BLaER1 (cell line): ENCODE data around the gene IVD.

Experiments used
- H3K27ac ChIP-seq: shearing (Covaris generic); formaldehyde crosslinking; 2 replicates; pipeline ENCODE4 v1.8.1; 2022
- H3K27me3 ChIP-seq: shearing (Covaris generic); formaldehyde crosslinking; 2 replicates; pipeline ENCODE4 v1.8.1; 2022
- H3K36me3 ChIP-seq: shearing (Covaris generic); formaldehyde crosslinking; 2 replicates; pipeline ENCODE4 v1.8.1; 2022
- H3K4me1 ChIP-seq: shearing (Covaris generic); formaldehyde crosslinking; 2 replicates; pipeline ENCODE4 v1.8.1; 2022
- H3K4me2 ChIP-seq: shearing (Covaris generic); formaldehyde crosslinking; 2 replicates; pipeline ENCODE4 v1.8.1; 2022
- H3K4me3 ChIP-seq: shearing (Covaris generic); formaldehyde crosslinking; 2 replicates; pipeline ENCODE4 v1.8.1; 2022
- H3K9ac ChIP-seq: shearing (Covaris generic); formaldehyde crosslinking; 2 replicates; pipeline ENCODE4 v1.8.1; 2022
- H3K9me3 ChIP-seq: shearing (Covaris generic); formaldehyde crosslinking; 2 replicates; pipeline ENCODE4 v1.8.1; 2022
- H4K20me1 ChIP-seq: shearing (Covaris generic); formaldehyde crosslinking; 2 replicates; pipeline ENCODE4 v1.8.1; 2022
- Cebpa-rat ChIP-seq: shearing (Covaris generic); IDR thresholded peaks from 2 replicates; pipeline ENCODE4 v1.8.1; 2022

Gene IVD

GRCh38 chr15:40424483-40425115, 19.0 kb downstream of the IVD start:
- no peak overlapping the region for H3K9ac ChIP-seq
- no peak overlapping the region for H3K4me3 ChIP-seq
- no peak overlapping the region for H3K27ac ChIP-seq
- H4K20me1 ChIP-seq, result peaks cover 12% of the 10 kb centered on the region; the same call in 1 of the 2 replicates
- H3K4me1 ChIP-seq, result peaks cover 53% of the 10 kb centered on the region
- no peak for TF ChIP-seq Cebpa-rat
- H3K9me3 ChIP-seq, result no peaks in the 10 kb centered on the region
- H3K4me2 ChIP-seq, result no peak overlapping the region
- no peaks in the 10 kb centered on the region for H3K36me3 ChIP-seq
- H3K27me3 ChIP-seq, result no peaks in the 10 kb centered on the region

GRCh38 chr15:40425681-40426080, 20.1 kb downstream of the IVD start:
- Histone ChIP-seq H3K4me3 (no peak overlapping the region), H3K36me3 (no peaks in the 10 kb centered on the region), H3K9ac (no peak overlapping the region), H3K9me3 (no peaks in the 10 kb centered on the region), H4K20me1 (peaks cover 11% of the 10 kb centered on the region; the same call in 1 of the 2 replicates), H3K4me2 (no peak overlapping the region), H3K4me1 (peaks cover 60% of the 10 kb centered on the region), H3K27me3 (no peaks in the 10 kb centered on the region), H3K27ac (no peak overlapping the region)
- no peak for TF ChIP-seq Cebpa-rat

GRCh38 chr15:40427188-40427587, 21.6 kb downstream of the IVD start:
- peak overlapping the region; percentile 41; the same call in 1 of the 2 replicates for H3K9ac ChIP-seq
- peak overlapping the region; percentile 46; the same call in 1 of the 2 replicates for H3K27ac ChIP-seq
- H3K9me3 ChIP-seq, result no peaks in the 10 kb centered on the region
- H3K4me2 ChIP-seq, result peak overlapping the region; percentile 81
- TF ChIP-seq Cebpa-rat, result no peak
- peaks cover 48% of the 10 kb centered on the region for H3K4me1 ChIP-seq
- no peaks in the 10 kb centered on the region for H3K36me3 ChIP-seq
- no peaks in the 10 kb centered on the region for H4K20me1 ChIP-seq
- no peaks in the 10 kb centered on the region for H3K27me3 ChIP-seq
- no peak overlapping the region for H3K4me3 ChIP-seq

GRCh38 chr15:40428185-40428584, 22.6 kb downstream of the IVD start:
- peaks cover 48% of the 10 kb centered on the region for H3K4me1 ChIP-seq
- no peaks in the 10 kb centered on the region for H3K9me3 ChIP-seq
- H3K27me3 ChIP-seq, result no peaks in the 10 kb centered on the region
- H3K4me3 ChIP-seq, result no peak overlapping the region
- peak overlapping the region; percentile 81 for H3K4me2 ChIP-seq
- 0 out of 2 replicates have a peak overlapping the region, but pooled peaks have one; percentile 17 for H3K9ac ChIP-seq
- peak overlapping the region; percentile 24; the same call in 1 of the 2 replicates for H3K27ac ChIP-seq
- H3K36me3 ChIP-seq, result no peaks in the 10 kb centered on the region; the same call in 1 of the 2 replicates
- no peaks in the 10 kb centered on the region for H4K20me1 ChIP-seq
- no peak for TF ChIP-seq Cebpa-rat

GRCh38 chr15:40429068-40429710, 23.6 kb downstream of the IVD start:
- H3K9ac ChIP-seq, result no peak overlapping the region
- no peak overlapping the region for H3K4me3 ChIP-seq
- H3K9me3 ChIP-seq, result no peaks in the 10 kb centered on the region
- H3K4me2 ChIP-seq, result peak overlapping the region; percentile 81; the same call in 1 of the 2 replicates
- no peaks in the 10 kb centered on the region; the same call in 1 of the 2 replicates for H3K36me3 ChIP-seq
- TF ChIP-seq Cebpa-rat, result no peak
- H3K4me1 ChIP-seq, result peaks cover 48% of the 10 kb centered on the region
- no peaks in the 10 kb centered on the region for H4K20me1 ChIP-seq
- no peak overlapping the region for H3K27ac ChIP-seq
- H3K27me3 ChIP-seq, result no peaks in the 10 kb centered on the region

GRCh38 chr15:40430271-40430805, 24.7 kb downstream of the IVD start:
- no peak for TF ChIP-seq Cebpa-rat
- no peak overlapping the region for H3K4me3 ChIP-seq
- H3K4me2 ChIP-seq, result no peak overlapping the region
- H3K9ac ChIP-seq, result no peak overlapping the region
- no peaks in the 10 kb centered on the region for H4K20me1 ChIP-seq
- no peaks in the 10 kb centered on the region; the same call in 1 of the 2 replicates for H3K36me3 ChIP-seq
- peaks cover 60% of the 10 kb centered on the region for H3K4me1 ChIP-seq
- H3K9me3 ChIP-seq, result no peaks in the 10 kb centered on the region
- H3K27ac ChIP-seq, result no peak overlapping the region
- H3K27me3 ChIP-seq, result 0 out of 2 replicates have a peak, but pooled peaks cover 3% of the 10 kb centered on the region

- peaks cover 64% of the 10 kb centered on the region for H3K4me1 ChIP-seq
- peak overlapping the region; percentile 68; the same call in 1 of the 2 replicates for H3K4me3 ChIP-seq
- no peak for TF ChIP-seq Cebpa-rat
- H3K9ac ChIP-seq, result peak overlapping the region; percentile 74
- no peaks in the 10 kb centered on the region for H3K9me3 ChIP-seq
- peak overlapping the region; percentile 76; the same call in 1 of the 2 replicates for H3K27ac ChIP-seq
- H3K27me3 ChIP-seq, result peaks cover 42% of the 10 kb centered on the region; the same call in 1 of the 2 replicates
- H3K4me2 ChIP-seq, result peak overlapping the region; percentile 99
- no peaks in the 10 kb centered on the region for H4K20me1 ChIP-seq
- H3K36me3 ChIP-seq, result no peaks in the 10 kb centered on the region; the same call in 1 of the 2 replicates
Observed at GRCh38 chr15:40435023-40435709, 29.6 kb downstream of the IVD start.

GRCh38 chr15:40435710-40436089, 30.1 kb downstream of the IVD start:
- TF ChIP-seq Cebpa-rat, result no peak
- H3K27me3 ChIP-seq, result peaks cover 43% of the 10 kb centered on the region; the same call in 1 of the 2 replicates

GRCh38 chr15:40436116-40436891, 30.7 kb downstream of the IVD start:
- H3K4me2 ChIP-seq, result peak overlapping the region; percentile 99
- H3K4me1 ChIP-seq, result peaks cover 61% of the 10 kb centered on the region
- H3K27ac ChIP-seq, result peak overlapping the region; percentile 76
- H3K27me3 ChIP-seq, result peaks cover 43% of the 10 kb centered on the region; the same call in 1 of the 2 replicates
- peak overlapping the region; percentile 74 for H3K9ac ChIP-seq
- peak overlapping the region; percentile 68 for H3K4me3 ChIP-seq
- no peaks in the 10 kb centered on the region; the same call in 1 of the 2 replicates for H3K36me3 ChIP-seq
- no peak for TF ChIP-seq Cebpa-rat
- no peaks in the 10 kb centered on the region for H3K9me3 ChIP-seq
- peaks cover 3% of the 10 kb centered on the region for H4K20me1 ChIP-seq

More at GRCh38 chr15:40435710-40436089, 30.1 kb downstream of the IVD start:
- peaks cover 61% of the 10 kb centered on the region for H3K4me1 ChIP-seq
- H3K27ac ChIP-seq, result peak overlapping the region; percentile 76
- H4K20me1 ChIP-seq, result no peaks in the 10 kb centered on the region
- peak overlapping the region; percentile 68 for H3K4me3 ChIP-seq
- no peaks in the 10 kb centered on the region; the same call in 1 of the 2 replicates for H3K36me3 ChIP-seq
- no peaks in the 10 kb centered on the region for H3K9me3 ChIP-seq
- H3K9ac ChIP-seq, result peak overlapping the region; percentile 74
- peak overlapping the region; percentile 99 for H3K4me2 ChIP-seq
